Skin epidermis (tissue), 12 donors: ENCODE measurements around the gene RAD51AP1.
A peak's percentile ranks its signal among the peaks of the same experiment; 100 is the strongest.

Experiments used
- H3K27ac ChIP-seq, 21 experiments: fragments of 200-600 bp; sonication (generic) in 11 of 21; one replicate each; pipeline ENCODE4 v1.5.0; 2020; ENCODE audit warnings: mild to moderate bottlenecking in 3 of 21, inconsistent platforms in 2 of 21, moderate library complexity in 2 of 21
- H3K4me3 ChIP-seq, 7 experiments: fragments of 200-600 bp; sonication (generic) in 2 of 7; one replicate each; pipeline ENCODE4 v1.5.0; 2020; ENCODE audit warnings: inconsistent platforms in 2 of 7, mild to moderate bottlenecking in 2 of 7, moderate library complexity in 1 of 7

Gene RAD51AP1

DNA sequence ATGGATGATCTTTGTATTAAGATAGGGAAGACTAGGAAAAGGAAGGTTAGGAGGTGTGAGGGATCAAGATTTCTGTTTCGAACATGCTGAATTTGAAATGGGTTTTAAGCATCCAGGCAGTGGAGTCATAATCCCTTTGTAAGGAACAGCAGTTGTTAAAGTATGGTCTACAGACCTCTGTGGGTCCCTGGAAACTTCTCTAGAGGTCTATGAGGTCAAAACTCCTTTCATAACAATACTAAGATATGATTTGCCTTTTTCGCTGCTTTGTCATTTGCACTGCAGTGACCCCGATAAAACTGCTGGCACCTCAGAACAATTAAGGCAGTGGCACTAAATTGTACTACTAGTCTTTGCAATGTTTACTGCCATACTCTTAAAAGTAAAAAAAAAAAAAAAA lies 1.5 kb downstream of the RAD51AP1 start:
- Histone ChIP-seq H3K4me3 (no peak overlapping the region), H3K27ac (no peak overlapping the region)

DNA sequence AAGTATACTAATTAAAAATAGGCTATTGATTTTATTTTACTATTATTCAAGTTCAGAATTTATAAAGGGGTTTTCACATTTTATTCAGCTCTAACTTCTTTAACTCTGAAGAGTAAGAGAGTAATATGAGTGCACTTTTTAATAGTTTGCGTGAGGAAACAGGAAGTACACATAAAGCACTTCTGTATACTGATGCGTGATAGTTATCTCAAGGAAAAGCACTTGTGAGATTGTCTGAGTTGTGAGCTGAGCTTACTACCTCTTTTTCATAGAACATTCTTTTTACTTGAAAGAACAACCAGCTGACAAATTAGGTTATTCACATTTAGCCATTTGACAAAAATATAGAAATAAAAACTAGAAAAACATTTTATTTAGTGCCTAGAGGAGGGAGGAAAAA lies 1.9 kb downstream of the RAD51AP1 start:
- Histone ChIP-seq H3K27ac (no peak overlapping the region), H3K4me3 (no peak overlapping the region)

DNA sequence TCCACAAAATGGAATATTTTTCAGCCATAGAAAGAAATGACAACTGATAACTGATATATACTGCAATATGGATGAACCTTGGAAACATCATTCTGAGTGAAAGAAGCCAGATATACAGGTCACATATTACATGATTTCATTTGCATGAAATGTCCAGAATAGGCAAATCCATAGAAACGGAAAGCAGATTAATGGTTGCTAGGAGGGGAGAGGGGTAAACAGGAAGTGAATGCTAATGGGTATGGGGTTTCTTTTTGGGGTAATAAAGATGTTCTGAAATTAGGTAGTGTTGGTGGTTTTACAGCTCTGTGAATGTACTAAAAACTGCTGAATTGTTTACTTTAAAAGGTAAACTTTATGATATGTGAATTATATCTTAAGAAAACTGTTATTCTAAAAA lies 6.5 kb downstream of the RAD51AP1 start:
- Histone ChIP-seq H3K27ac (no peak overlapping the region), H3K4me3 (no peak overlapping the region)

DNA sequence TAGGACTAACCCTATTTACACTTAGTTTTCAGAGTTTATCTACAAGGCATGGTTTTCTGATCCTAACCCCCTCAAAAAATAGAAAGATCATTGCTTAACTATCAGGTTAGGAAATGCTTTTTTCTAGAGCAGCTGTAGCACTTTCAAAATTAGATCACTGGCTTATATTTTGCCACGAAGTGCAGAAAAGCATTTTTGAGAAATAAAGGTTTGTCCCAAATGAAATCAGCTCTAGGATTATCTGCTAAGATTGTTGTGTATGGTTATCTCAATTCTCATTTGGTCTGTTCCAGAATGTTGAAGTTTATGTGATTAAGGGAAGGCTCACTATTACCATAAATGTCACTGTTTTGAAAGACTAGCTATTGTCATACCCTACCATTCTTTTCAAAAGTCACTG lies 13.5 kb downstream of the RAD51AP1 start:
- Histone ChIP-seq H3K4me3 (no peak overlapping the region), H3K27ac (no peak overlapping the region)

DNA sequence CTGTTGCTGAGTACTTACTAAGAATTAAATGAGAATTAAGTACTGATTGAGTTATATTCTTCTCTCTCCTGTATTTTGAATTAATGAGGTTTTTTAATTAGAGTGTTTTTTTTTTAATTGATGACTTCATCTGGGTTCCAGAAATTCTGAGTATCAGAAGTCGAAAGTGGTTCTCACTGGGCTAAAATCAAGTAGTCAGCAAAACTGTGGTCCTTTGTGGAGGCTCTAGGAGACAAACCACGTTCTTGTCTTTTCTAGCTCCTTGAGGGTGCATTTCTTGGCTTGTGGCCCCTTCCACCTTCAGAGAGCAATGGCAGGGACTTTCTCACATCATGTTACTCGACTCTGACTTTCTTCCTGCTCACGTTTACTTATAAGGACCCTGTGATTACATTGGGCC lies 15.3 kb downstream of the RAD51AP1 start:
- H3K27ac ChIP-seq: no peak overlapping the region

DNA sequence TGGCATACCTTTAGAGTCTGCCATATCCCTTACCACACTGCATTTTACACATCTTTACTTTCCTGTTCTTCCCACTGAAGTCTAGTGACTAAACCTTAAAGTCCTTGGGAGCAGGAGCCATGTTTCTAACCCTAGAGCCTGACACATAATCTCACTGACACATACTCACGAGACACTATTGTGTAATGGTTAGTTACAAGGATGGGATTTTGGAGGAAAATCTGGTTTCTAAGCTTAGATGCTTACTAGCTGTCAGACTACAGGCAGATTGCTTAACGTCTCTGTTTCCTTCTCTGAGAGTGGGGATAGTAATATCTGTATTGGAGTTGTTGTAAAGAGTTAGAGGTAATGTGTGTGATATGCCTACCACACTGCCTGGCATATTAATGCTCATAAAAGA lies 17.1 kb downstream of the RAD51AP1 start:
- Histone ChIP-seq H3K4me3 (no peak overlapping the region), H3K27ac (peak overlapping the region in 1 of 21 experiments; percentile 55)

More for the DNA sequence above, 15.3 kb downstream of the RAD51AP1 start:
- no peak overlapping the region for H3K4me3 ChIP-seq

DNA sequence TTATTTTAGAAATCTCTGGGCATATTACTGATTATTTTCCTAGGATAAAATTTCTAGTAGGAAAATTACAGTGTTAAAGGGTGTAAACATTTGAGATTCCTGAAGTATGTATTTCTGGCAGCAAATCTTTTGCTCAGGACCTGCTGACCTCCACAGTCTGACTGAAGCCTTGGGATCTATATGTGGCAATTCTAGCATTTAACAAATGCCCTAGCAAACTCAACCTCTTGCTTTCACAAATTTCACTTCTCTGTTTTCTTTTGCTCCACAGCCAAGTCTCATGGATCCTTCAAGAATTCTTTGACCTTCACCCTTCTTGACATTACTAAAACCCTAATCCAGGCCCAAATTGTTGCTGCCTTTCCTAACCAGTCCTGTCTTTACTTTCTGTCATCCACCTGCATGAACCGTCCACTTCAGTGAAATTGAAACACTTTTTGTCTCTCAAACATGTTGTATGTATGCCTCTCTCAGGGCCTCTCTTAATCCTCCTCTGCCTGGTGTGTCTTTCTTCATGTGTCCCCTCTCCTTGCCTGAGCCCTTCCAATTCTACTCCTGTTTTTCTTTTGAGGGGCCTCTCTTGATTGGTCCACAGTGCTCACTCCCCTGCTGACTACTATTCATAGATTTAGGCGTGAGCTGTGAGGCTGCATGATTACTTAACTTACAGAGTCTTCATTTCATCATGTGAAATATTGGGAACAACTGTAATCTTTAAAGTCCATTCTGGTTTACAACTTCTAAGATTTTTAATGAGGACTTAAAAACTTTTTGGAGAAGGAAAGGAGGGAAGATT lies 18.2 kb downstream of the RAD51AP1 start:
- H3K27ac ChIP-seq: peak overlapping the region in 2 of 21 experiments; percentile 36 to 55
- H3K4me3 ChIP-seq: no peak overlapping the region

DNA sequence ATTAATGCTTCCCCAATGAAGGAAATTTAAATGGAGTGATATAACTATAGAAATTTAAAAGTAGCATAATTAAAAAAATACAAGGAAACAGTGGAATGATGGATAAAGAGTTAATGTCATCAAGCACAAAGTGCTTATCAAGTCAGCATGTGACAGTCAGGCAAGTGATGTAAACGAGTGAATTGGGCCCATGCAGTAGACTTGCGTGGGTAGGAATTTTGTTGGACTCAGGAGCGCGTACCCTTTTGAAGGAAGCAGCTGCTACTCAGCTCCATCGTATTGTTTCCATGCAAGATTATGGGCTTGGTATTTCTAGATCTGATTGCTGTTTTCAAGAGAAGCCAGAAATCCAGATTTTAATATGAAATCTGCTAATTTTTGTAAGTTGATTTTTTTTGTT lies 18.9 kb downstream of the RAD51AP1 start:
- Histone ChIP-seq H3K27ac (peak overlapping the region in 2 of 21 experiments; percentile 5 to 15), H3K4me3 (no peak overlapping the region)

DNA sequence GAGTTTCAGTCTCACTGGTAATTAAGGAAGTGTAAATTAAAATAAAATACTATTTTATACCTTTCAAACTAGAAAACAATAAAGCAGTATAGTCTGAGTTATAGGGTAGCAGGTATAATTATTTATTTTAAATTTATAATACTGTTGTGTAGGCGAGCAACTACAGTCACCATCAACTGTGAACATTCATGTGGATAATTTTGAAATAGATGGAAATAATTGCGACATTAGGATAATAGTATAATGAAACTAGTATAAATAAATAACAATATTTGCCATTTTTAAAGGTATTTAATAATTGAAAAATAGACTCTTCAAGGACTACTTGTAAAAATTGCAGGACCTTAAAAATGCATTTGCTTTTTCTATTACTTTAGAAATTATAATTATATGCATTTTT lies 19.5 kb downstream of the RAD51AP1 start:
- H3K27ac ChIP-seq: peak overlapping the region in 1 of 21 experiments; percentile 5

DNA sequence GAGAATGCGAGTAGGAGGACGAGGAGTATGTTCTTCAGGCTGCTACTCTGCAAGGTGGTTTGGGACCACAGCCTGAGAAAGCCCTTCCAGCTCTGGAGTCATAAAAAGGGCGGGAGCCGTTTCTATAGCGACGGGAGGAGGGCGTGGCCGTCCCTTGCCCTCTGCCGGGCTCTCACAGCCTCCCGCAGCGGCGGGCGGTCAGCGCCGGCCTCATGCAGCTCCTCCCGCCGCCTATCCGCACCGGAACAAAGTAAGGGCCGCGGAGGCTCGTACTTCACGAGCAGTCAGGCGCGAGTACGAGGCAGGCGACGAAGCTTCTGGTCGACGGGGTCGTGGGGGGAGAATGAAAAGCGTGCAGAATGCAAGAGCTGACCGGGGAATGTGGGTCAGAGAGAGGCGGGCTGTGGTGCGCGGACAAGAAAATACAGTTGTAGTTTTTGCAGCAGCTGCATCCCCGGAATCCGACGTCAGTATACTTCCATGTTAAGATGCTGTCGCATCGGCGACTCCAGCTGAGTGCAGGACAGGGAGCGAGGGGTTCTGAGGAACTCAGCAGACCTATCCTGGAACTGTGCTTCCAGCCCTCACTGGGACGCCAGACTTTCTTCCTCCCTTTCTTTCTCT lies 23.5 kb downstream of the RAD51AP1 start, which contains the start of gene DYRK4:
TSS of gene DYRK4 (plus strand) at position 175 of the 624 bp plus-strand sequence. CDS start at position 213, 38 bp downstream.
- H3K27ac ChIP-seq: peak within 1 kb of the TSS in 2 of 21 experiments; percentile 6 to 33
- peak within 1 kb of the TSS; percentile 7 to 32 (median 12) for H3K4me3 ChIP-seq

More for the DNA sequence above, 19.5 kb downstream of the RAD51AP1 start:
- no peak overlapping the region for H3K4me3 ChIP-seq

DNA sequence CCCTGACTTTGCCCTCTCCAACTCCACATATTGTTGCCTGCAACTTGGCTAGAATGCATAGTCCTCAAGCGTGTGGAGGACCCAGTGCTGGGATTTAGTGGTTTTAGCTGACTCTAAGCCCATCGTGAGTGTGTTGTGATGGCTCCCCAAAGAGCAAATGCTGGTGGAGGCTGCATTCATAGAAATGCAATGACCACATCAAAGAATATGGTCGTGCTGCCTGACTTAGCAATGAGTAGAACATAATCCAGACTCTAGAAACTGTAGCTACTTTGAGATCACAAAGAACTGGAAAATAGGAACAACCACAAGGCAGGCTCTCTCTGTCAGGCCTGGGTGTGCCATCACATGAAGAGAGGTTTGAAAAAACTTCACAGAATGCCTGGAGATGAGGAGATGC lies 24.6 kb downstream of the RAD51AP1 start:
- Histone ChIP-seq H3K4me3 (no peak overlapping the region), H3K27ac (no peak overlapping the region)

DNA sequence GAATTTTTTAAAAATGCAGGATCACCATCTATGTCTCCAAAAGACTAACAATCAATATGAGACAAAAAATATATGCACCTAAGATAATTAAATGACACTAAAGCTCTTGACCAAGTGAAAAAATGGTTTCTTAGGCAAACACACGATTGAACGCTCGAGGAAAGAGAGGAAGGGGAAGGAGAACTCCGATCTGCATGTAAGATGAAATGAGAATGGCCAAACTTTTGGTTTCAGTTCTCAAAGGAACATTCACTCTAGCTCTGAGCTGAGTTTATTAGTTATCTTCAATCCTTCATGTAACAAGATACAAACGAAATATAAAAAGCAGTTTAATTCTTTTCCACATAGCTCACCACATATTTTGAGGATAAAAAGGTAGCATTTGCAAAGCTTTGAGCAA lies 26.1 kb downstream of the RAD51AP1 start:
- peak overlapping the region in 3 of 21 experiments; percentile 24 to 50 (median 41) for H3K27ac ChIP-seq
- H3K4me3 ChIP-seq: no peak overlapping the region

DNA sequence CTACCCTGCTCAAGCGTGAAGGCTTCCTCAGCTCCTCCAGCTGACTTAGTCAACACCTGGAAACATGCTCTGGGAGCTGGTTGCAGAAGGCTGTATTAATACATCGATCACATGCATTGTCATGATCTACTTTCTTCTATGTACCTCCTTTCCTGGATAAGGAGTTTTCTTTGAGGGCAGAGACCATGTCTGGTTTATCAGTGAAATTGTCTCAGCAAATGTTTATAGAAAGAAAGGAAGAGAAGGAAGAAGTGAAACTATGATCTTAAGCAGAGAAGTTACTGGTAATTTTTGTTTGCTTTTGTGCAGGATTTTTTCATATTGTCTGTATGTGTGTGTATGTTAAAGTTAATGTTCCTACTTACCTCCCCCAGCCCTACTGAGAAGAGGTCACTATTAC lies 27.8 kb downstream of the RAD51AP1 start:
- peak overlapping the region in 5 of 21 experiments; percentile 33 to 59 (median 50) for H3K27ac ChIP-seq
- H3K4me3 ChIP-seq: no peak overlapping the region

DNA sequence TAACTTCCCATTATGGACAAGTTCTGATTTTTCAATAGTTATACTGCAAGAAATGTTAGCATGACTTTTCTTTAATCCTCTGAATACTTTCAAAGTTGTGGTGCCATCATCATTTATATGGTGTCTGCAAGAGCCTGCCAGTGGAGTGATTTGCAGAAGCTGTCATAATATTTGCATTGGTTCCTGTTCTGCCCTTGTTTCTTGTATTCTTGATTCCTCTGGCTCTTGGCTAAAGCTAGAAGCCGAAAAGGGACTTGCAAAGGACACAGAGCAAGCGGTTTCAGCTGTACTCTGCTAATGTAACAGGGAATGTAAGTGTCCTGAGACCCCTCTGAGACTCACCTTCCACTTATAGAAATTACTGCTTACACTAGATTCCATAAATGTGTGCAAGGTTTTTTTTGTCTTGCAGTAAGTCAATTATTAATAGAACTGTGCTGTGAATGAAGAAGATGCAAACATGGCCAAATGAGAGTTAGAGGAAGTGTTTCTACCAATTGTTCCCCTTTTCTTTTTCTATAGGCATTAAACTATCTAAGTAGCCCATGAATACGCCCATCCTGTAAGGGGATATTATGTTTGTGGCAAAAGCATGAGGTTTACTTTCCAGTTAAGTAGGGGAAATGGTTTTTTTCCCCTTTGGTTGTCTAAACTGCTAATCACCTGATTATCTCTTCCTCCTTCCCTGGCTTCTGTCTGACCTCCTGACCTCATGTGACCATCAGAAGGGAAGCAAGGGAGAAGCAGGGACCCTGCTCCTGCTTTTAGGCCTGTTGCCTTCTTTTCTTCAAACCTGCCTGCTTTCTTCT lies 28.6 kb downstream of the RAD51AP1 start:
- Histone ChIP-seq H3K27ac (peak overlapping the region in 6 of 21 experiments; percentile 39 to 64 (median 51)), H3K4me3 (no peak overlapping the region)

DNA sequence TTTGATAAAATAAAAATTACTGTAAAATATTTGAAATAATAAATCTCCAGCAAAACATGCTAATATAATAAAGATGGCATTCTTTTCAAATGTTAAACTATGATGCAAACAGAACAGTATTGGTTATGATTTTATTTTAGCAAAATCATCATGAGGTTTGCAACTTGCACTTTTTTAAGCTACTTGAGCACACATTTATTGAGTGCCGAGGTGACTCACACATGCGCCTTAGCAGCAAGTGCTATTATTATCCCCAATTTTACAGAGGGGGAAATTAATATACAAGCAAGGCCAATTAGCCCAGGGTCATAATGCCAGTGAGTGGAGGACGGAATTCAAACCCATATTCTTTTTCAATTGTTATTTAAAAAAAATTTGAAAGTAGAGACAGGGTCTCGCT lies 30.6 kb downstream of the RAD51AP1 start:
- H3K27ac ChIP-seq: no peak overlapping the region
- H3K4me3 ChIP-seq: no peak overlapping the region

DNA sequence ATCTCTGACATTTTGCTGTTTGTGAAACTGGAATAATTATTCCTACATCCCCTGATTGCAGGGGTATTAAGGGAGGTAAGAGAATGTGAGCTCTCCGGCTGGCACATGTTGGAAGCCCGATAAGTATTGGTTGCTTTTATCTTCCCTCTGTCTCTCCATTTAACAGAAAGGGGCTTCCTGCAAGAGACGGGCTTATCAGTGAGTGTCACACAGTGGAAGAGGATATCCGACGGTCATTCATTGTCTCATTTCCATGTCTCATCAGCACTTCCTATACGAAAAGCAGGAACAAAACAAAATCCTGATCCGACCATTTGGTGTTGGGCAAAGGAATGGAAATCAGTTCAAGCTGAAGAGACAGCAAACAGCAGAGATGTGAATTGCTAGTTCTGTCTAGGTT lies 34.0 kb downstream of the RAD51AP1 start:
- no peak overlapping the region for H3K4me3 ChIP-seq
- no peak overlapping the region for H3K27ac ChIP-seq

DNA sequence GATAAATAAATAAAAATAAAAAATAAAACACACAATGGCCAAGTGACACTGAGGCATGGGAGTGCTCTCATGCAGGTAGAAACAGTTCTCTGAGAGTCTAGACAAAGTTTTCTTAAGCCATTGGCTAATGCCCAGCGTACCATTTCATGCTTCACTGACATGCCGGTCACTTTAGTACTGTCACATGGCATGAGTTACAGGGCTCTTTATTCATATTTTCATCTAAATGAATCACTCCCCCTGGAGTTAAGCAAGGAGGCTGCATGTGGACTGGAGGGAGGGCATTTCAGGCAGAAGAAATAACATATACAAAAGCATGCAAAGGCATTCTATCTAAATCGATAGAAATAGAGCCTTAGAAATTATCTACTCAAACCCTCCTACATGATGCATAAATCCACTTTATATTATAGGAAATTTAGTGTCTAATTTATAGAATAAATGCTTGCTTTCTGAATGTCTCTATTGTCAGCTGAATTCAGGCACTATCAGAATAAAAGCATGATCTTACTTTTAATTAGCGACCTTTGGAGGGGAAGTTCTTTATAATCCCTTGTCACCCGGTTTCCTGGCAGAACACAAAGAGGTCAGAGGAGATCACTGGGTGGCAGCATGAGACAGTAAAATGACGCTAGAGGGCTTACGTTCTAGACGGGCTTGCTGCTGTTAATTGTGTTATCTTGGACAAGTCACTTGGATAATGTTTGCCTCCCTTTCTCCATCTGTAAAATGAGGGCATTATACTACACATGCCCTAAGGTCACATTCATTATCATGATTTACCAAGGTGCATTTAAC lies 40.8 kb downstream of the RAD51AP1 start:
- no peak overlapping the region for H3K27ac ChIP-seq
- H3K4me3 ChIP-seq: no peak overlapping the region

DNA sequence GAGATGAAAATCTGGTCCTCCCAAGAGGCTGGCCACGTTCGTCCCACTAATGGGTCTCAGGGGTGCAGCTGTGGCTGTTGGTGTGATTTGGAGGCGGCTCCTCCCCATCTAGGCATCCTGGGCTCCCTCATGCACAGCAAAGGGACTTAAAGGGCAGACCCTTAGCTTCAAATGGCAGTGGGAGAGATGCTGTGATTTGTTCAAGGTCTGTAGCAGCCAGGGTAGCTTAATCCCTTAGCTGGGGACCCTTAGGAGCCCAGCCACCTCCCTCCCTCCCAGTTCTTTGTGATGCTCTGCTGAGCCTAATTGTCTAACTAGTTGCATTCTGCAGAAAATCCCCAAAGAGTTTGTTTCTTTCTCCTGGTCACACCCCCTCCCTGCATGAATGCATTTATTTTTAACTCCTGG lies 41.6 kb downstream of the RAD51AP1 start:
- Histone ChIP-seq H3K4me3 (no peak overlapping the region), H3K27ac (no peak overlapping the region)

DNA sequence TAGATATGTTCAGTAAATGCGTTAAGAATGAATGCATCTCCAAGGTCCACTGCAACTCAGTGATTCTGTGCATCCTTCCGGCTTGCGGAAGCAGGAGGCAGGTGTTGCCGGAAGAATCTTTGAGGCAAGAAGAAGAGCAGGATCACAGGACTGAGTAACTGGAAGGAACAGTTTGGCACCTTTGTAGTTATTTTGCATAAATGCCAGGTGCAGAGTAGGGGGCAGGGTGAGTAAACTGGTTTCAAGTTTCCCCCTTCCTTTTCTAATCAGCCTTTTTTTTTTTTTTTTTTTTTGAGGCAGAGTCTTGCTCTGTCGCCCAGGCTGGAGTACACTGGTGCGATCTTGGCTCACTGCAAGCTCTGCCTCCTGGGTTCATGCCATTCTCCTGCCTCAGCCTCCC lies 45.6 kb downstream of the RAD51AP1 start:
- no peak overlapping the region for H3K27ac ChIP-seq
- H3K4me3 ChIP-seq: no peak overlapping the region

DNA sequence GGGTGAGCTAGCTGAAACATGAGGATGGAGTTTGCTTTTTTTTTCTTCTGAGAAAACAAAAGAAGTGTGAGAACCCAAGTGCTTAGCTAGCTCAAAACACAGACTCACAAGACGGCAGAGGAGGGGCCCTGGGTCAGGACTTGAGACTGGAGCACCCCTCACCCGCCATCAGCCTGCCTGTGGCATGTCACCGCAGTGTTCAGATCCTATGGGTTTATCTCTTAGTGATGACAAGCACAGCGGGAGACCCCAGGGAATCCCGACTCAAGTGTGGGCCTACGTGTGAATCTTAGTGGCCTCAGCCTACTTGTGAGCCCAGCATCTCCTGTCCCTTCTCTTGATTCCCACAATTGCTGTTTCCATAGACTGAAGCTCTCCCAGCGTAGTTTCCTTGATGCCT lies 46.2 kb downstream of the RAD51AP1 start:
- Histone ChIP-seq H3K4me3 (no peak overlapping the region), H3K27ac (no peak overlapping the region)
